ENCODE results near the gene SPOP.

SPOP gene

GRCh38 chr17:49579522-49579921 is 98.4 kb downstream of the SPOP start:
- no peak overlapping the region for H3K27ac ChIP-seq (ENCODE audit: poor library complexity, severe bottlenecking)
- TF ChIP-seq CTCF (IDR thresholded peaks at IDR 0.05; ENCODE audit: poor library complexity, severe bottlenecking): no peak
- no peak overlapping the region for H3K4me3 ChIP-seq (ENCODE audit: severe bottlenecking)
- H3K9me3 ChIP-seq (ENCODE audit: severe bottlenecking): no peaks in the 10 kb centered on the region
- no peak for ATAC-seq (ENCODE audit: low read depth)
- H3K27me3 ChIP-seq (ENCODE audit: insufficient read depth, poor library complexity, severe bottlenecking): no peaks in the 10 kb centered on the region
- DNase-seq (ENCODE audit: low spot score): no peak
- peaks cover 23% of the 10 kb centered on the region for H3K4me1 ChIP-seq (ENCODE audit: insufficient read depth, poor library complexity, severe bottlenecking)
- no peaks in the 10 kb centered on the region for H3K36me3 ChIP-seq (ENCODE audit: low read depth)

- no peak for TF ChIP-seq CTCF (IDR thresholded peaks at IDR 0.05; ENCODE audit: poor library complexity, severe bottlenecking)
Measured at GRCh38 chr17:49578952-49579500, 98.9 kb downstream of the SPOP start.

GRCh38 chr17:49578414-49578813 is 99.5 kb downstream of the SPOP start:
- TF ChIP-seq CTCF (IDR thresholded peaks at IDR 0.05; ENCODE audit: poor library complexity, severe bottlenecking): no peak

More at GRCh38 chr17:49578952-49579500, 98.9 kb downstream of the SPOP start:
- H3K27me3 ChIP-seq (ENCODE audit: insufficient read depth, poor library complexity, severe bottlenecking): no peaks in the 10 kb centered on the region
- H3K4me3 ChIP-seq (ENCODE audit: severe bottlenecking): no peak overlapping the region
- ATAC-seq (ENCODE audit: low read depth) (no peak), DNase-seq (ENCODE audit: low spot score) (no peak)
- no peak overlapping the region for H3K27ac ChIP-seq (ENCODE audit: poor library complexity, severe bottlenecking)
- H3K4me1 ChIP-seq (ENCODE audit: insufficient read depth, poor library complexity, severe bottlenecking): peaks cover 23% of the 10 kb centered on the region
- no peaks in the 10 kb centered on the region for H3K9me3 ChIP-seq (ENCODE audit: severe bottlenecking)
- H3K36me3 ChIP-seq (ENCODE audit: low read depth): no peaks in the 10 kb centered on the region

GRCh38 chr17:49577963-49578362 is 99.9 kb downstream of the SPOP start:
- Histone ChIP-seq H3K4me1 (ENCODE audit: insufficient read depth, poor library complexity, severe bottlenecking) (peaks cover 17% of the 10 kb centered on the region), H3K27ac (ENCODE audit: poor library complexity, severe bottlenecking) (no peak overlapping the region), H3K4me3 (ENCODE audit: severe bottlenecking) (no peak overlapping the region), H3K27me3 (ENCODE audit: insufficient read depth, poor library complexity, severe bottlenecking) (no peaks in the 10 kb centered on the region), H3K9me3 (ENCODE audit: severe bottlenecking) (no peaks in the 10 kb centered on the region), H3K36me3 (ENCODE audit: low read depth) (no peaks in the 10 kb centered on the region)
- no peak for TF ChIP-seq CTCF (IDR thresholded peaks at IDR 0.05; ENCODE audit: poor library complexity, severe bottlenecking)
- DNase-seq (ENCODE audit: low spot score) (no peak), ATAC-seq (ENCODE audit: low read depth) (no peak)

More at GRCh38 chr17:49578414-49578813, 99.5 kb downstream of the SPOP start:
- Histone ChIP-seq H3K27ac (ENCODE audit: poor library complexity, severe bottlenecking) (no peak overlapping the region), H3K36me3 (ENCODE audit: low read depth) (no peaks in the 10 kb centered on the region), H3K27me3 (ENCODE audit: insufficient read depth, poor library complexity, severe bottlenecking) (no peaks in the 10 kb centered on the region), H3K4me1 (ENCODE audit: insufficient read depth, poor library complexity, severe bottlenecking) (peaks cover 21% of the 10 kb centered on the region), H3K4me3 (ENCODE audit: severe bottlenecking) (no peak overlapping the region), H3K9me3 (ENCODE audit: severe bottlenecking) (no peaks in the 10 kb centered on the region)
- DNase-seq (ENCODE audit: low spot score) (no peak), ATAC-seq (ENCODE audit: low read depth) (no peak)

- no peak for DNase-seq (ENCODE audit: low spot score)
- H3K36me3 ChIP-seq (ENCODE audit: low read depth): no peaks in the 10 kb centered on the region
- H3K4me3 ChIP-seq (ENCODE audit: severe bottlenecking): no peak overlapping the region
- no peaks in the 10 kb centered on the region for H3K9me3 ChIP-seq (ENCODE audit: severe bottlenecking)
- H3K4me1 ChIP-seq (ENCODE audit: insufficient read depth, poor library complexity, severe bottlenecking): peaks cover 13% of the 10 kb centered on the region
- TF ChIP-seq CTCF (IDR thresholded peaks at IDR 0.05; ENCODE audit: poor library complexity, severe bottlenecking): no peak
- no peak for ATAC-seq (ENCODE audit: low read depth)
- H3K27ac ChIP-seq (ENCODE audit: poor library complexity, severe bottlenecking): no peak overlapping the region
- H3K27me3 ChIP-seq (ENCODE audit: insufficient read depth, poor library complexity, severe bottlenecking): no peaks in the 10 kb centered on the region
Measured at GRCh38 chr17:49577650-49577934, 100.3 kb downstream of the SPOP start.

All from RWPE2 (cell line).